MM.1S (cell line): ENCODE results near the gene CREB5.

Experiments used
- DNase-seq: peaks from one replicate; pipeline ENCODE4 v3.0.0-alpha.2; 2015
- H2AFZ ChIP-seq: fragments of 300-600 bp; sonication (generic); 2 replicates; pipeline ENCODE4 v1.6.0; 2016; ENCODE audit warnings: antibody characterized with exemption, low read length
- H3F3A ChIP-seq: fragments of 300-600 bp; sonication (generic); 2 replicates; pipeline ENCODE4 v1.6.1; 2016; ENCODE audit warnings: mild to moderate bottlenecking, antibody characterized with exemption, low read length, moderate library complexity, mixed read lengths; ENCODE audit not compliant: insufficient read depth
- H3K27ac ChIP-seq: fragments of 300-600 bp; sonication (generic); 2 replicates; pipeline ENCODE4 v1.5.1; 2016; ENCODE audit warnings: mild to moderate bottlenecking, low read length
- H3K27me3 ChIP-seq: fragments of 300-600 bp; sonication (generic); replicated peaks from 2 replicates; pipeline ENCODE4 v1.6.0; 2016; ENCODE audit warnings: low read length; ENCODE audit not compliant: insufficient read depth
- H3K36me3 ChIP-seq: fragments of 300-600 bp; sonication (generic); replicated peaks from 2 replicates; pipeline ENCODE4 v1.6.1; 2016; ENCODE audit warnings: mild to moderate bottlenecking, low read length, mixed read lengths; ENCODE audit not compliant: insufficient read depth
- H3K4me1 ChIP-seq: fragments of 300-600 bp; sonication (generic); 2 replicates; pipeline ENCODE4 v1.6.1; 2016; ENCODE audit warnings: low read length, mixed read lengths
- H3K4me2 ChIP-seq: fragments of 300-600 bp; sonication (generic); 2 replicates; pipeline ENCODE4 v1.6.0; 2016; ENCODE audit warnings: low read depth, low read length
- H3K4me3 ChIP-seq: fragments of 300-600 bp; sonication (generic); 2 replicates; pipeline ENCODE4 v1.5.1; 2016; ENCODE audit warnings: low read length, mixed read lengths
- H3K79me2 ChIP-seq: fragments of 300-600 bp; sonication (generic); 2 replicates; pipeline ENCODE4 v1.6.1; 2016; ENCODE audit warnings: mixed run types, low read length, mixed read lengths
- H3K9ac ChIP-seq: fragments of 300-600 bp; sonication (generic); 2 replicates; pipeline ENCODE4 v1.6.1; 2016; ENCODE audit warnings: low read length, mixed read lengths
- H3K9me2 ChIP-seq: fragments of 300-600 bp; sonication (generic); replicated peaks from 2 replicates; pipeline ENCODE4 v1.6.1; 2016; ENCODE audit warnings: mild to moderate bottlenecking, low read length, mixed read lengths; ENCODE audit not compliant: insufficient read depth
- H3K9me3 ChIP-seq: fragments of 300-600 bp; sonication (generic); replicated peaks from 2 replicates; pipeline ENCODE4 v1.6.1; 2016; ENCODE audit warnings: mild to moderate bottlenecking, low read length, mixed read lengths; ENCODE audit not compliant: insufficient read depth
- H4K20me1 ChIP-seq: fragments of 300-600 bp; sonication (generic); 2 replicates; pipeline ENCODE4 v1.6.1; 2016; ENCODE audit warnings: mild to moderate bottlenecking, low read length, moderate library complexity, mixed read lengths; ENCODE audit not compliant: insufficient read depth
- CTCF ChIP-seq: fragments of 300-600 bp; sonication (generic); IDR thresholded peaks from 2 replicates; pipeline ENCODE4 v1.5.1; 2016; ENCODE audit warnings: antibody characterized with exemption, low read length, mixed read lengths
- EZH2 ChIP-seq: fragments of 300-600 bp; sonication (generic); optimal IDR thresholded peaks from 2 replicates; pipeline ENCODE3; 2017; ENCODE audit warnings: low read depth, mild to moderate bottlenecking, antibody characterized with exemption, low read length, mixed read lengths
- EZH2phosphoT487 ChIP-seq: fragments of 300-600 bp; sonication (generic); IDR thresholded peaks from 2 replicates; pipeline ENCODE4 v1.6.1; 2018; ENCODE audit warnings: antibody characterized with exemption, low read length

The CREB5 gene

DNA sequence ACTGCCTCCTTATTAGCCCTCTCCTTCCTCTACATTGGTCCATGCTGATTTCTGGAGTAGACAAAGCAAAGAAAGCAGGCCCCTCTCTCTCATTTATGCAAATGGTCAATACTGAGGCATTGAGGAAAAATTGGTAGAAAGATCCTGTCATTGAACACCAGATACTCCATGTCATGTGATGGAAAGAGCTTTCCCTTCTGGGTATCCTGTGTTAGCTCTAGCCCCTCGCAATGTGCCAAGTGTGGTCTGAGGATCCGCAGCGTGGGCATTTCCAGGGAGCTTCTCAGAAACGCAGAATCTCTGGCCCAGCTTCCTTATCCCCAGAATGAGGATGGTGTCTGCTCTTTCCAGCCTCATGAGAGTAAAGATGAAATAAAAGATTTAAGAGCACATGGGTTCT lies 159.1 kb downstream of the CREB5 start:
- Histone ChIP-seq H3K4me1 (no peaks in the 10 kb centered on the region), H3K9ac (no peak overlapping the region), H3K36me3 (no peaks in the 10 kb centered on the region), H2AFZ (no peak overlapping the region), H3K27me3 (no peaks in the 10 kb centered on the region), H3K4me3 (no peak overlapping the region), H3K9me3 (no peaks in the 10 kb centered on the region), H3K9me2 (no peaks in the 10 kb centered on the region), H3K79me2 (no peaks in the 10 kb centered on the region), H3K4me2 (no peak overlapping the region), H3F3A (no peaks in the 10 kb centered on the region), H4K20me1 (no peaks in the 10 kb centered on the region), H3K27ac (no peak overlapping the region)
- DNase-seq: no peak
- TF ChIP-seq EZH2 (no peak), CTCF (no peak), EZH2phosphoT487 (no peak)

DNA sequence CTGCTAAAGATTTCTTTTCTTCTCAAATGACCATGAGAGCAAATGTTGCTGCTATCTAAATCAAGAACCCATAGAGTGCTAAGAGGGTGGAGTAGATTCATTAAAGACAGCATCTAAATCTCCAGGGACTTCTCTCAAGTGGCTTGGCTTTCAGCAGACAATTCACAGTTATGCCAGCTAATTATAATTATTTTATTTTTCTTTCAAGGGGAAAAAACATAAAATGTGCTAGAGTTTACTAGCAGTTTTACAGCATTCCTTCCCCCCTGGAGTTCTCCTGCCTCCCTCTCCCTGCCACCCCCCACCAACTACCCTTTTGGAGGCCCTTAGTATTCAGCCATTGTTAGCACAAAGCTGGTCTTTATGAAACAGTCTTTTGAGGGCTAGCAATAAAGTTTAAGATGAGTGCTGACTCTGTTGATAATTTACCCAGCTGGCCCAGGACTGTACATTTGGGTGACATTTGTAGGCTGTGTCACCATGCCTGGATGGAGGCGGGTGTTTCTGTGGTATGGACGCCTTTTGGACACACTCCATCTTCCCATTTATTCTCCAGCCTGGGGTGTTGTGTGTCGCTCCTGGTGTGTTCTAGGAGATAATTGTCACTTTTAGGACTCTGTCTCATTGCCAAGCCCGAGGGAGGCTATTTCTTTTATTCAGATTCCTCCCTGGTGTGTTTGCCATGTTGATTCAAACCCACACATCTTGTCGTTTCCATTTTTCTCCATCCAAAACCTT lies 160.2 kb downstream of the CREB5 start:
- TF ChIP-seq EZH2 (no peak), CTCF (no peak), EZH2phosphoT487 (no peak)
- Histone ChIP-seq H3K9ac (no peak overlapping the region), H3F3A (no peaks in the 10 kb centered on the region), H4K20me1 (no peaks in the 10 kb centered on the region), H3K4me2 (no peak overlapping the region), H3K9me3 (no peaks in the 10 kb centered on the region), H3K27me3 (no peaks in the 10 kb centered on the region), H3K79me2 (no peaks in the 10 kb centered on the region), H3K27ac (no peak overlapping the region), H3K9me2 (no peaks in the 10 kb centered on the region), H3K36me3 (no peaks in the 10 kb centered on the region), H3K4me3 (no peak overlapping the region), H3K4me1 (no peaks in the 10 kb centered on the region), H2AFZ (no peak overlapping the region)
- DNase-seq: no peak

- Histone ChIP-seq H3K4me3 (no peak overlapping the region), H3K9me2 (no peaks in the 10 kb centered on the region), H3K4me2 (no peak overlapping the region), H3K27me3 (no peaks in the 10 kb centered on the region), H3F3A (no peaks in the 10 kb centered on the region), H3K9ac (no peak overlapping the region), H3K79me2 (no peaks in the 10 kb centered on the region), H3K9me3 (no peaks in the 10 kb centered on the region), H3K4me1 (no peaks in the 10 kb centered on the region), H3K27ac (no peak overlapping the region), H3K36me3 (no peaks in the 10 kb centered on the region), H4K20me1 (no peaks in the 10 kb centered on the region), H2AFZ (no peak overlapping the region)
- DNase-seq: no peak
- no peak for TF ChIP-seq CTCF
- TF ChIP-seq EZH2: no peak
- no peak for TF ChIP-seq EZH2phosphoT487
These were observed 160.8 kb downstream of the CREB5 start for GRCh38 chr7:28573059-28573553.
